Bronchial epithelial cell (primary cell): ENCODE results near the gene EIF4G3. TPM values are rescaled to one million over a fixed set of nuclear protein-coding genes. Genes with fewer than 3 reads are reported as not detected.

ENCODE experiments used
- DNase-seq: peaks from one replicate; pipeline ENCODE4 v3.0.0-alpha.2; 2010; ENCODE audit warnings: low read depth
- FAIRE-seq: peaks from 2 replicates; lab custom pipeline; 2011; peaks lifted over from hg19 to GRCh38; lab: Jason Lieb, UNC
- H3K27me3 ChIP-seq: 2 replicates; pipeline ENCODE4 v1.5.1; 2011; ENCODE audit warnings: low read length; ENCODE audit not compliant: control insufficient read depth, insufficient read depth
- H3K36me3 ChIP-seq: 2 replicates; pipeline ENCODE4 v1.5.1; 2011; ENCODE audit warnings: low read length; ENCODE audit not compliant: control insufficient read depth, insufficient read depth
- H3K4me3 ChIP-seq: 2 replicates; pipeline ENCODE4 v1.5.1; 2011; ENCODE audit warnings: mild to moderate bottlenecking, low read depth, low read length, control low read depth
- total RNA-seq: library from RNA; depleted of rRNA; stranded (reverse); fragments of >200 nt; gene quantifications from 2 replicates; pipeline ENCODE4 v1.2.1, GENCODE V29; 2014
- TF ChIP-seq, protein P1 (sequence below): IDR thresholded peaks from 2 replicates; pipeline ENCODE4 v1.5.1; 2011; ENCODE audit warnings: mild to moderate bottlenecking, moderate library complexity, low read length, control low read depth, inconsistent platforms; ENCODE audit not compliant: insufficient read depth, severe bottlenecking

The EIF4G3 gene
- total RNA-seq, 1 donor from 2014 or later: 20.5 TPM

DNA sequence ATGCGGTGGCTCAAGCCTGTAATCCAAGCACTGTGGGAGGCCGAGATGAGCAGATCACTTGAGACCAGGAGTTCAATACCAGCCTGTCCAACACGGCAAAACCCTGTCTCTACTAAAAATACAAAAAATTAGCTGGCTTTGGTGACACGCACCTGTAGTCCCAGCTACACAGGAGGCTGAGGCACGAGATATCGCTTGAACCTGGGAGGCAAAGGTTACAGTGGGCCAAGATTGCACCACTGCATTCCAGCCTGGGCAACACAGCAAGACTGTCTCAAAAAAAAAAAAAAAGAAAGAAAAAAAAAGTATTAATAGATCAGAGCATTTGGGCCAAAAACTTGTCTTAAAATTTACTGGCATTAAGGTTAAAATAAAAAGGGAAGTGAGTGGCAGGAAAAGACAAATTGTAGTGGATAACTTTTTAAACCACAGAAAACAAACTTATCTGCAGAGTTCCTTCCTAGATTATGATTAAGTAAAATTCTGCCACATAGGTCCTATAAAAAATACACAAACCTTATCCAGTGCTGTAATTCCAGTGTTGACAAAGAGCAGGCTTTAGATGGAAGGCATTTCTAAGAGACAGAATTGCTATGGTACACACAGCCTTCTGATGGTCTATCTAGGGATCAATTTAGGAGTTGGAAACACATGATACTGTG, 53.3 kb downstream of the EIF4G3 start:
- Histone ChIP-seq H3K4me3 (no peak overlapping the region), H3K27me3 (no peaks in the 10 kb centered on the region), H3K36me3 (peaks cover 1% of the 10 kb centered on the region)
- TF ChIP-seq, protein P1, sequence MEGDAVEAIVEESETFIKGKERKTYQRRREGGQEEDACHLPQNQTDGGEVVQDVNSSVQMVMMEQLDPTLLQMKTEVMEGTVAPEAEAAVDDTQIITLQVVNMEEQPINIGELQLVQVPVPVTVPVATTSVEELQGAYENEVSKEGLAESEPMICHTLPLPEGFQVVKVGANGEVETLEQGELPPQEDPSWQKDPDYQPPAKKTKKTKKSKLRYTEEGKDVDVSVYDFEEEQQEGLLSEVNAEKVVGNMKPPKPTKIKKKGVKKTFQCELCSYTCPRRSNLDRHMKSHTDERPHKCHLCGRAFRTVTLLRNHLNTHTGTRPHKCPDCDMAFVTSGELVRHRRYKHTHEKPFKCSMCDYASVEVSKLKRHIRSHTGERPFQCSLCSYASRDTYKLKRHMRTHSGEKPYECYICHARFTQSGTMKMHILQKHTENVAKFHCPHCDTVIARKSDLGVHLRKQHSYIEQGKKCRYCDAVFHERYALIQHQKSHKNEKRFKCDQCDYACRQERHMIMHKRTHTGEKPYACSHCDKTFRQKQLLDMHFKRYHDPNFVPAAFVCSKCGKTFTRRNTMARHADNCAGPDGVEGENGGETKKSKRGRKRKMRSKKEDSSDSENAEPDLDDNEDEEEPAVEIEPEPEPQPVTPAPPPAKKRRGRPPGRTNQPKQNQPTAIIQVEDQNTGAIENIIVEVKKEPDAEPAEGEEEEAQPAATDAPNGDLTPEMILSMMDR: no peak
- DNase-seq (no peak), FAIRE-seq (no peak)

DNA sequence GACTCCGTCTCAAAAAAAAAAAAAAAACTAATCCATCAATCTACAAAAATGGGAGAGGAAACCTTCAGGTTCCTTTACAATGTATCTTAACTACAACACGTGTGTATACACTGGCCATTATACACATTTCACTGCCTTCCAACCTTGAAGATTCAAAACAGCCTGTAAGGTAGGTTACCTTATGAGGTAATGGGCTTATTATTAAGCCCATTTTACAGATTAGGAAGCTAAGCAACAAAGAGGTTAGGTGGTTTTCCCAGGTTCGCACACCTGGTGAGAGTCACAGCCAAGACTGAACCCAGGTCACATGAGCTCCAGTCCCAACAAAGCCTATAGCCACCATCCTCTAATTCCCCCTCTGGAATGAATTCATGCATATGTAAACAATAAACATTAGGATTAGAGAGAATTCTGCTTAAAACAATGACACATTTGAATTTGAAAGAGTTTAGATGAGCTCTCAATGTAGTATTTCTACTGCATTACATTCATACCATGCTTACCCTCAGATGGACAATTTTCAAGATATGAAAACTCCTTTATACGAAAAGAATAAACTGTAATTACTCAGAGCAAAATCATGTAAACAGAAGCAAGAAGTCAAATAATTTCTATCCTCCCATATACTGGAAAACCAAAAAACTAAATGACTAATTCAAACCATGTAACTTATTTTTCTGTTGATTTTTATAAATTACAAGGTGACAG, 54.8 kb downstream of the EIF4G3 start:
- Histone ChIP-seq H3K27me3 (no peaks in the 10 kb centered on the region), H3K4me3 (no peak overlapping the region), H3K36me3 (peaks cover 1% of the 10 kb centered on the region)
- DNase-seq (no peak), FAIRE-seq (no peak)
- TF ChIP-seq, protein P1: no peak

DNA sequence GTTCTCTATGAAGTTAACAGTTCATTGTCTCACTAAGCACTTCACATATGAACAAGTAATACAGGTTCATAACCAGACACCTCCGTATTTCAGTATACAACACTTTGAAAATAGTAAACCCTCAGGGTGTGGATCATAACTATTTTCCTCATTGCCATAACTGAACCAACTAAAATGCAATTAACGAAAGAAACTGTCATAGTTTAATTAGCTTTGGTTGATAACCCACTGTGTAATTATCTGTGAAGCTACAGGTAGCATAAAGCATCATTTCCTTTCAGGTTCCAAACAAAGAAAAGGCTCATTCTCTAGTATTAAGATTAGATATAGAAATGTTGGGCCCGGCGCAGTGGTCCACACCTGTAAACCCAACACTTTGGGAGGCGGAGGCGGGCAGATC, 58.5 kb downstream of the EIF4G3 start:
- Histone ChIP-seq H3K27me3 (no peaks in the 10 kb centered on the region), H3K4me3 (no peak overlapping the region), H3K36me3 (no peaks in the 10 kb centered on the region)
- no peak for FAIRE-seq
- TF ChIP-seq, protein P1: no peak
- no peak for DNase-seq

DNA sequence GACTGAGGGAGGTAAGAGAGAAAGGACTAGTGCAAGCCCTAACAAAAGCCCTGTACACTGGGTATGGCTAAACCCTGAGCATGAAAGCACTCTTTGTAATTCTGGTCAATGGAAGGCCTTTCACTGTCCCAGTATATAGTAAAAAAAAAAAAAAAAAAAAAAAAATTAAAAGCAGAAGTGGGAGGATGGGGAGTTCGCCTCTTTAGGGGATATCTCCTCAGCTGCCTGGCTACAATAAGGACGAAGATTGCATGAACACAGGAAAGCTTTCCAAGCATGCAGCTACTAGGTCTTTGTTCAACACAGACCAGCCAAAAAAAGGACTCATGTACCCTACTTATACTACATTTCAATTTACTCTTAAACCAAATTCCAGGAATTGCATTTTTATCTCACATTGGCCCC, 59.1 kb downstream of the EIF4G3 start:
- TF ChIP-seq, protein P1: no peak
- no peak for FAIRE-seq

DNA sequence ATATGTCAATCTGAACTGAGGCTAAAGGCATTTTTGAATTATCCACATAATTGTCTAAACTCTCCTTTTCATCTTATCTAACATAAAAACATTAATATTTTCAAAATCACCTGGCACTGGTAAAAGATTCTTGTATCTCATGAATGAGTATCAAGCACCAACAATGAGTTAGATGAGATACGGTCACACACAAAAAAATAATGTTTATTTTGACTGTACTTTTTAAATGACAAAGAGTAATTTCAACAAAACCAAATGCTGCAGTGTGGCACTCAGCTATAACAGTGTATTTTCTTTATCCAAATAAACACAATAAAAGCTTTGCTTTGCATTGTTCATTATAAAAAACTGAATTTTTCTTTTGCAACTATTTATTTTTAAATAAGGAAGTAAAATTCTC, 59.5 kb downstream of the EIF4G3 start:
- DNase-seq (no peak), FAIRE-seq (no peak)
- Histone ChIP-seq H3K4me3 (no peak overlapping the region), H3K27me3 (no peaks in the 10 kb centered on the region), H3K36me3 (no peaks in the 10 kb centered on the region)
- TF ChIP-seq, protein P1: no peak

More for the DNA sequence above, 59.1 kb downstream of the EIF4G3 start:
- no peak for DNase-seq
- Histone ChIP-seq H3K4me3 (no peak overlapping the region), H3K36me3 (no peaks in the 10 kb centered on the region), H3K27me3 (no peaks in the 10 kb centered on the region)
